ENCODE data around the gene DLG2.
"Not testable (repeated sequence)": the region's sequence is repeated elsewhere in the genome, so short reads cannot be mapped to it uniquely, and the experiment has no call there.

DLG2 gene

DNA sequence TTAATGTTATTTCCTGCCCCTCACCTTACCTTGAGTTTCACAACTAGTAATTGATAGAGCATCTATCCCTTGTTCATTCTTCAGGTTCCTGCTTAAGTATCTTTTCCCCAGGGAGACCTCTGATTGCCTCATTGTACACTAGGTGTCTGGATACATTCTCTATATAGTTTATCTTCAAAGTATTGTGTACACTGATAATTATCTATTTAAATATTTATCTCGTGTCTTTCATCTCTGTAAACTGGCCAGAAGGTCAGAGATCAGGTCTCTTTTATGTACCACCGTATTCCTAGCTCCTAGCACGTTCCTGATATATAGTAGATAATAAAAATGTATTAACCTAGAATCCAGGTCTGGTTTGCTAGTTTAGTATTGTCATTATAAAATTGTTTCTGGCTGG lies 7.6 kb upstream of the DLG2 start:
- no peak for DNase-seq

DNA sequence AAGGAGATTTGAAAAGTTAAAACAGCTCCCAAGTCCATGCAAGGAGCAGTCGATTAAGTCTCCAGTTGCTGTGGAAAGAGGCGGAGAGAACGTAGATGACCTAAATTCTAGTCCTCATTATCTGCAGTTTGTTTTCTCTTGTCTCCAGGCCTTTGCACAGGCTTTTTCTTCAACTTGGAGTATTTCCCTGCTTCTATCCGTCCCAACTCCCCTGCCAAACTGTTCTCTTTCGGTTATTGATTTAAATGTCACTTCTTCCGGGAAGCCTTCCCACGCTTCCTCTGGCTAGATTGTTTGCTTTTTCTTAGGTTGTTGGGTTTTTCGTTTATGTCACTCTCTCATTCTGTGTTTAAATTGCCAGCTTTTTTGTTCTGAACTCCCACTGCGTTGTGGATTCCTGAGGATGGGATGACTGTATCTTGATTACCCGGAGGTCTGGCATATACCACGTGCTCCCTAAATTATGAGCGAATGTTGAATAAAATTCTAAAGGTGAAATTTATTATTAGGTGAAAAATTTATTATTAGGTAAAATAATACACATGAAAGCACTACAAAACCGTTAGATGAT lies 1.7 kb upstream of the DLG2 start:
- DNase-seq = peak; percentile 9 to 18

DNA sequence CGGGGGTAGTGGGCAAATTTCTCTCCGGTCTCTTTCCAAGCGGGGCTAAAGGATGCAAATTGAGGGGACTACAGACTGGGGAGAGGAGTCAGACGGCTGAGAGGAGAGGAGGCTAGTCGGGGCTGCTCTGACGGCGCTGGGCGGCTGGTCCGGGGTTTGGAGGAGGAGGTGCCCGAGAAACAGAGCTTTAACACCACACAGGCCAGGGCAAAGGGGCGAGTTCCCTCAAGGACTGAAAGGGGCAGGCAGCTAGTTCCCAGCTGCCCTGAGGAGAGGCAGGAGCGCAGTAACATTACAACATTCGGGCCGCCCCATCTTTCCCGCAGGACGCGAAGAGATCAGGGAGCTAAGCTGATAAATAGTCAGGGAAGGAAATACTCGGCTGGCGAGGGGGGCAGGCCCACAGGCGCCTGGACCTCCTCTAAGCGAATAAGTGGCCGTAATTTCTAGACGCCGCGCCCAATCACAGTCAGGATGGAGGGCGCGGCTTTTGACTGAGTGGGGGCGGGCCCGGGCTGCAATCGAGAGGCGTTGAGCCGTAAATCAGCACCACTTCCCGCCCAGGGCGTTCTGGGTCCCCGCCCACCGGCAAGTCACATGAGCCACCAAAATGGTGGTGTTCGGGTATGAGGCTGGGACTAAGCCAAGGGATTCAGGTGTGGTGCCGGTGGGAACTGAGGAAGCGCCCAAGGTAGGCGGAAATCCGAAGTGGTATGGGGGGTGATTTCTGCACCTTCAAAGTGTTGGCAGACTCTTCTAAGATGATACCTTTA lies 1.0 kb upstream of the DLG2 start, which contains the start of gene TMEM126B:
Gene TMEM126B (plus strand): TSS at position 596 of the 773 bp plus-strand sequence. CDS start 15 bp downstream, at position 611.
- peak; percentile 98 for DNase-seq

DNA sequence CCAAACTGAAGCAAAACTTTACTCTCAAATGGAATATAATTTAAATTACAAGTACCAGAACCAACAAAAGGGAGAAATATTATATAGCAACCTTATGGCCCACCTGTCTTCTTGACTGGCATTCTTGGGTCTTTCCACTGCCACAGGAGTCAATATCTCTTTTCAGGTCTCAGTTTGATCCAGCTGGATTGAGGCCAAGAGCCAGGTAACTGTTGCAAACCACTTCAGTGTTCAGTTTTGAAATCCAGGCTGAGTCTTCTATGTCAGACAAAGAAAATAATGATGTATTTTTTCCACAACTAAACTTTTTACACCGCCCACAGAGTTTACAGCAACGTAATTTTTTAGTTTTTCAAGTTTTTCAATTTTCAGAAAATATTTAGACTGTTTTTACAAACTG lies 648 bp downstream of the DLG2 start:
- DNase-seq = no peak

DNA sequence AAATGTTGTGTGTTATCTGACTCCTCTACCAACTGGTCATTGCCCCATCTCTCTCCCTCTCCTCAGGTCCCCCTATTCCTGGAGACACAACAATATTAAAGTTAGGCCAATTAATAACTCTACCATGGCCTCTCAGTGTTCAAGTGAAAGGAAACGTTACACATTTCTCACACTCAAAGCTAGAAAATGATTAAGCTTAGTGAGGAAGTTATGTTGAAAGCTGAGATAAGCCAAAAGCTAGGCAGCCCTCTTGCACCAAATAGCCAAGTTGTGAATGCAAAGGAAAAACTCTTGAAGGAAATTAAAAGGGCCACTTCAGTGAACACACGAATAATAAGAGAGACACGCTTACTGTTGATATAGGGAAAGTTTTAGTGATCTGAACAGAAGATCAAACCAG lies 6.9 kb downstream of the DLG2 start:
- DNase-seq = no peak

DNA sequence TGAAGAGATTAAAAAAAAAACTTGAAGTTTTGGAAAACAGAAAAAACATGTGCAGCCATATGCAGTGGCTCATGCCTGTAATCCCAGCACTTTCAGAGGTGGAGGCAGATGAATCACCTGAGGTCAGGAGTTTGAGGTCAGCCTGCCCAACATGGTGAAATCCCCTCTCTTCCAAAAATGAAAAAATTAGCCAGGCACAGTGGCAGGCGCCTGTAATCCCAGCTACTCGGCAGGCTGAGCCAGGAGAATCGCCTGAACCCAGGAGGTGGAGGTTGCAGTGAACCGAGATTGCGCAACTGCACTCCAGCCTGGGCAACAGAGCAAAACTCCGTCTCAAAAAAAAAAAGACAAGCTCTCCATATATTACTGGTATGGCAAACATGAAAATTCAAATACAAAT lies 7.6 kb downstream of the DLG2 start:
- DNase-seq = no peak

DNA sequence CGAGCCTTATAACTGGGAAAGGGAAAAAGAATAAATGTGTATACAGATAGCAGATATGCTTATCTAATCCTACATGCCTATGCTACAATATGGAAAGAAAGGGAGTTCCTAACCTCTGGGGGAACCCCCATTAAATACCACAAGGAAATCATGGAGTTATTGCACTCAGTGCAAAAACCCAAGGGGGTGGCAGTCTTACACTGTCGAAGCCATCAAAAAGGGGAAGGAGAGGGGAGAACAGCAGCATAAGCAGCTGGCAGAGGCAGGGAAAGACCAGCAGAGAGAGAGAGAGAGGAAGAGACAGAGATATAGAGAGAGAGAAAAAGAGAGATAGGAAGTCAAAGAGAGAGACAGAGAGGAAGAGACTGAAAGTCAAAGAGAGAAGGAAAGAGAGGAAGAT lies 15.5 kb downstream of the DLG2 start:
- DNase-seq = peak; percentile 20 to 21

DNA sequence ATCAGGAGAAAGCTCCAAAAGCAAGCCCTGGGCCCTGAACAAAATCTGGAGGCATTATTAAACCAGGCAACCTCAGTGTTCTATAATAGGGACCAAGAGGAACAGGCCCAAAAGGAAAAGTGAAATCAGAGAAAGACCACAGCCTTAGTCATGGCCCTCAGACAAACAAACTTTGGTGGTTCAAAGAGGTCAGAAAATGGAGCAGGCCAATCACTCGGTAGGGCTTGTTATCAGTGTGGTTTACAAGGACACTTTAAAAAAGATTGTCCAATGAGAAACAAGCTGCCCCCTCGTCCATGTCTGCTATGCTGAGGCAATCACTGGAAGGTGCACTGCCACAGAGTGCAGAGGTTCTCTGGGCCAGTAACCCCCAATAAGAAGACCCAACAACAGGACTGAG lies 17.9 kb downstream of the DLG2 start:
- DNase-seq = not testable (repeated sequence)

DNA sequence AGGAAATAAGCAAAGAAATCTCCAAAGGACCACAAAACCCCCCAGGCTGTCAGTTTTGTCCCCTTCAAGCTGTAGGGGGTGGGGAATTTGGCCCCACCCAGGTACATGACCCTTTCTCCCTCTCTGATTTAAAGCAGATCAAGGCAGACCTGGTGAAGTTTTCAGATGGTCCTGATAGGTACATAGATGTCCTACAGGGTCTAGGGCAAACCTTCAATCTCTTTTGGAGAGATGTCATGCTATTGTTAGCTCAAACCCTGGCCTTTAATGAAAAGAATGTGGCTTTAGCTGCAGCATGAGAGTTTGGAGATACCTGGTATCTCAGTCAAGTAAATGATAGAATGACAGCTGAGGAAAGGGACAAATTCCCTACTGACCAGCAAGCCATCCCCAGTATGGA lies 18.5 kb downstream of the DLG2 start:
- not testable (repeated sequence) for DNase-seq

DNA sequence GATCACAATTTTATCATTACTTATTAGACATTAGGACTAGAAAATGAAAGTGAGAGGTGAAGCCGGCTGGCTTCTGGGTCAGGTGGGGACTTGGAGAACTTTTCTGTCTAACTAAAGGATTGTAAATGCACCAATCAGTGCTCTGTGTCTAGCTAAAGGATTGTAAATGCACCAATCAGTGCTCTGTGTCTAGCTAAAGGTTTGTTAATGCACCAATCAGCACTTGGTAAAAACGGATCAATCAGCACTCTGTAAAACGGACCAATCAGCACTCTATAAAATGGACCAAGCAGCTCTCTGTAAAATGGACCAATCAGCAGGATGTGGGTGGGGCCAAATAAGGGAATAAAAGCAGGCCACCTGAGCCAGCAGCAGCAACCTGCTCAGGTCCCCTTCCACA lies 20.9 kb downstream of the DLG2 start:
- not testable (repeated sequence) for DNase-seq

DNA sequence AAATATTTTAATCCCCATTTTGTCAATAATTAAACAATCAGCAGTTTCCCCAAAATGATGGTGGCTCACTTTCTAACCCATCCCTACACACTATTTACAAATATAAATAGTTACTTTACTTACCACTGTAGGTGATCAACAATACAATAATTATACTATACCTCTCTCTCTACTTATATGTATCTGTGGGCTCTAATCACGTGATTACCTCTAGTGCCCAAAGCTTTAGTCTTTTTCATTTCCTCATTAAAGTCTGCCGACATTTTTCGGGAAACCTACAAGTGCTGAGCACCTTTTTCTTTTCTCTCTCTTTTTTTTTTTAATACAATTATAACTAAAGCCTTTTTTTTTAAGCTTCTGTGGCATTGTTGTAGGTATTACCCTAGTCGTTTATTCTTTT lies 23.9 kb downstream of the DLG2 start:
- DNase-seq = no peak

DNA sequence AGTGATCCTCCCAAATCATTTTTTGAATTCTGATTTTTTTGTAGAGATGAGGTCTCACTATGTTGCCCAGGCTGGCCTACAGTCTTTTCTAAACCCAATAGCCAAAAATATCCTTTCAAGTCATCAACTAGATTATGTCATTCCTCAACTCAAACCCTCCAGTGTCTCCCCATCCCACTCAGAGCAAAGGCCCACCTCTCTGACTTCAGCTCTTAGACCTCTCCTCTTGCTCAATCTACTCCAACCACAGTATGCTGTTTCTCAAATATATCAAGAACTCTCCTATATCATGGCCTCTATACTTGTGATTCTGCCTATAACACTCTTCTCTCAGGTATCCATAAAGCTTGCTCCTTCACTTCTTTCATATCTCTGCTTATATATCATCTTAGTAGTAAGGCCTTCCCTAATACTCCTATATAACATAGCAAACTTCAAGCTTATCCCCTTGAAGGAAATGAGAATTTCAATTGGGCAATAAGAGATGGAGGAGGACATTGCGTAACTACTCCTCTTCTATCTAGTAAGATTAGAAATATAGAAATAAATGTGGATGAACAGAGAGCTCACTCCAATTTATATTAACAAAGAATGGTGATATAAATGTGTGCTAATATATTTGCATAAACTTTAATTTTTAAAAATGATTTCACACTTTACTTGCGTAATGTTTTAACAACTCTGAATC lies 24.5 kb downstream of the DLG2 start:
- DNase-seq = peak; percentile 62 to 64

DNA sequence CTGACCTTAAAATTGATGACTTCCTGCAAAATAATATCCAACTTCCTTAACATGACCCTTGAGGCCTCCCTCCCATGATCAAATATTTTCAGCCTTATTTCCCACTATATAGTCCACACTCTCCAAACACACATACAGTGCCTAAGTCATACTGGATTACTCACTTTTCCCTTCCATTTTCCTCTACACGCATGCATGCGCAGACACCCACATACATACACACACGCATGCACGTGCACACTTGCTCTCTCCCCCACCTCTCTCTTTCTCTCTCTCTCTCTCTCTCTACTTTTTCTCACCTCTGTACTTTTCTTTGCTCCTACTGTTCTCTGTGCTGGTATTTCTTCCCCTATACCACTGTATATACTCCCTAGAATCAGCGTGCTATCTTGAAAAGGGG lies 28.1 kb downstream of the DLG2 start:
- no peak for DNase-seq

DNA sequence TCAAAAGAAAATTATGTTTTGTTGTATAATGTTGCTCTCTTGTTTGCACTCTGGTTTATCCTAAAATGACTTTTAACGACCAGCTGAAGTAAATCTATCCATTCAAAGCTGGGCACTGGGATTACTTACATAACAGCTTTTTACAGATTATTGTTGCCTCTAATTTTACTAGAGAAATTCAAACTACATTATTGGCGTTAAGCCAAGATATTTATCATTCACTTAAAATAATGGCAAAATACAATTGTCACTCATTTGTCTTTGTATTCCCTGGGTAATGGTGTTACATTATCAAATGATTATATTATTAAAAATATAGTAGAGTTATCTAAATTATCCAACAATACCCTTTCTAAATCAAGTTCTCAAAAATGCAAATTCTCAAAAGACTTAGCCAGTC lies 30.3 kb downstream of the DLG2 start:
- no peak for DNase-seq

DNA sequence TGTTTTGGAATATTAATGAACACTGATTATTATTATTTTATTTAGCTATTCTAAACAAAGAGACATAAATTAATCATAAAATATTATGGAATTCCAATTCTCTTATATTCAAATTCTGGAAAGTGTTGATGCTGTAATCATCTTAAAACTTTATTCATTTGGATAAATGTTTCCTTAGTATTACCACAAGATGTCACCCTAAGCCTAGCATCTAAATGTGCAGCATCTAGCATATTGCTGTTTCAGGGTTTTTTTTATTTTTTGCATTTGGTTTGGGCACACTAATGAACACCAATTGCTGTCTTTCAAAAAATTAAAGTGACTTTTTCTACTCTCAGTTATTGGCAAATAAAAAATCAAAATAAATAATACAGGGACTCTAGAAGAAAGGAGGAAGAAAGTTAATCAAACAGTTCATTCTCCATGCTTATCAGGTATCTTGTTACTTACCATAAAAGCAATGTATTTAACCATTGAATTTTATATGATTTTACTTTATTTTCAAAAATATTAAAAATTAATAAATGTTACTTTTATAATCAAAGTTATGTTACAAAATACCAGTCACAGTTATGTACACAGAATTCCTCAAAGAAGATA lies 31.8 kb downstream of the DLG2 start:
- DNase-seq = peak; percentile 24 to 55

DNA sequence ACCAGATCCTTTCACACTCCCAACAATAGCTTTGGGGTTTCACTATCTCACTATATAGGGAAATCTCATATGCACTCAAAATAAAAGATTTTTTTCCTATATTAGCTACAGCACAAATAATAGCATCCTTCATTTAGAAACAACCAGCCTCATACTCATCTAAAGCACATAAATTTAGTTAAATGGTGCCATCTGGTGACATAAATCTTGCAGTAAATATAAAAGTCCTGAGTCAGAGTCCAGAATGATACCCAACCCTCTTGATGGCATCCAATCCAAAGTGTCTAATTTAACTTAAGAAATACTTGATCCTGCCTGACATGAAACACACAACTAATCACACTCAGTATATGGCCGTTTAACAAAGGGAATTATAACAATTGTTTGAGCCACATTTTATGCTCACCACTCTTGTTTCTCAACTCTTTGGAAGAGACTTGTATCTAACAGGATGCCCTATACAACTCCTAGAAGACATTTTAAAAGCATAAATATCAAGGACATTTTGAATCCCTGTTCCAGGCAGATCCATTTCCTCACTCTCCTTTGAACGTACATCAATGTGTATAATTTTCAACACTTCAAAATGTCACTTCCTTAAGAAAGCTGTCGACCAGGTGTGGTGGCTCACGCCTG lies 36.2 kb downstream of the DLG2 start:
- DNase-seq = peak; percentile 1 to 31

DNA sequence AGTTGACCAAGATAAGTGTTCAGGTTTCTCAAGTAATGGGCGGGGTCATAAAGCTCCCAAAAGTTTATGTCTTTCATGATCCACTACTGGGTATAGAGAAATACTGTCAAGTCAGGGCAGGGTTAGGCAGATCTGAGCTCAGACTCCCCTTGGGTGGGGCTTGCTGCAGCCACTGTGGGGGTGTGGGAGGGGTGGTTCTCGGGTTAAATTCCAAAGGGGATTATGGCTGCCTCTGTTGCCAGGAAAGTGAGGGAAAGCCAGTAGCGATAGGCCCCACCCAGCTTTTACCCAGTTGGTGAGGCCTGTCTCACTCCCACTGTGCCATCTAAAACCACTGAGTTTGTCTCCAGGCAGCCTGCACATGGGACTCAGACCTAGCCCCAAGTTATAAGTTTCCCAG lies 37.8 kb downstream of the DLG2 start:
- DNase-seq = no peak

DNA sequence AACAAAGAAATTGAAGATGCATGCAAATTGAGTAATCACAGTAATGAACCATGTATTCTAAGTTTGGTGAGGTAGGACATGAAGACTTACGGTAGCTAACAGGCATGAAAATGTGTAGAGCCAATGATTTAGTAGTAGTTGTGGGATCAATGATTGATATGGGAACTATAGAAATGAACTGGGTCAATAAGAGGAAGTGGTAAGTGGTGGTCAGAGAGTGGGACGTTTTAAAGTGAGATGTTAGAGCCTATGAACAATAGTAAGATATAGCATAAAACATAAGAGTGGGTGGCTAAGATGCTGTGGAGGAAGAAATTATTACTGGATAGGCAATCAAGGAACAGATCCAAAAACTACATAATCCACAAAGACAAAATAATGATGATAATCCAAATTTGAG lies 45.0 kb downstream of the DLG2 start:
- DNase-seq = no peak

DNA sequence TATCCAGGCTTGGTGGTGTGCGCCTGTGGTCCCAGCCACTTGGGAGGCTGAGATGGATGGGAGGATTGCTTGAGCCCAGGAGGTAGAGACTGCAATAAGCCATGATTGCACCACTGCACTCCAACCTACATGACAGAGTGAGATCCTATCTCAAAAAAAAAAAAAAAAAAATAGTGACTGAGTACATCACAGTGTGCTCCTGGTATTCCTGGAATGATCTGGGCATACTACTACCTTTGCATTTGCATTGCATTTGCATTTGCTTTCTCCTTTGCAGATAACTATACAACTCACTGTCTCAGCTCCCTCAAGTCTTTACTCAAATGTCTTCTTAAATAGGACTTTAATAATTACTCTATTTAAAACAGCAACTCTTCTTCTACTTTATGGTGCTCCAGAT lies 51.8 kb downstream of the DLG2 start:
- DNase-seq = no peak

DNA sequence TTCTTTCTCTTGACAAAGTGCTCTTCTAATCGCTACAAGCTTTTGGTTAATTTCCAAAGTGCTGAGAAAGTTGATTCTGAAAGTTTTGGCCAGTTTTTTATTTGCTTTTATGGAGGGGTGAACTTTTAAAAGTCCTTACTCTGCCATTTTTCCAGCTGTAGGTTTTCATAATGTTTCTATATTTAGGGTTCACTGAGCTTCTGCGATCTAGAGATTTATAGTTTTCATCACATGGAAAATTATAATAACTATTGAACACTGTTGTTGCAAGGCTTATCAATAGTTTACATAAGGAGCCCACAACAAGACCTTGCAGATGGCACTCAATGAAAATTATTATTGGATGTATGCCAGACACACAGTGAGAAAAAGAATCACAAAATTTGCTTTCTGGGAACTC lies 55.1 kb downstream of the DLG2 start:
- no peak for DNase-seq

DNA sequence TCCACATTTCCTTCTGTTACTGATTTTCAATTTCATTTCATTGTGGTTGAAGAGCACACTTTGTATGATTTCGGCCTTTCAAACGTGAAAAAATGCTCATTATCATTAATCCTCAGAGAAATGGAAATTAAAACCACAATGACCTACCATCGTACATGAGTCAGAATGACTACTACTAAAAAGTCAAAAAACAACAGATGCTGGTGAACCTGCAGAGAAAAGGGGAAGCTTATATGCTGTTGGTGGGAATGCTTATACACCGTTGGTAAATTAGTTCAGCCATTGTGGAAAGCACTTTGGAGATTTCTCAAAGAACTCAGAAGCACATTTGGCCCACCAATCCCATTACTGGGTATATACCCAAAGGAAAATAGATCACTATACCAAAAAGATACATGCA lies 57.6 kb downstream of the DLG2 start:
- DNase-seq = no peak

DNA sequence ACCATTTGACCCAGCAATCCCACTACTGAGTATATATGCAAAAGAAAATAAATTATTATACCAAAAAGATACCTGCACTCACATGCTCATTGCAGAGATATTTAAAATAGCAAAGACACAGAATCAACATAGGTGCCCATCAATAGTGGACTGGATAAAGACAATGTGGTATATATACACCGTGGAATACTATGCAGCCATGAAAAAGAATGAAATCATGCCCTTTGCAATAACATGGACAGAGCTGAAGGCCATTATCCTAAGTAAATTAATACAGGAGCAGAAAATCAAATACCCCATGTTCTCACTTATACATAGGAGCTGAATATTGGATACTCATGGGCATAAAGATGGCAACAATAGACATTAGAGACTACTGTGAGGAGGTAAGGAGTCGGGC lies 68.7 kb downstream of the DLG2 start:
- no peak for DNase-seq

DNA sequence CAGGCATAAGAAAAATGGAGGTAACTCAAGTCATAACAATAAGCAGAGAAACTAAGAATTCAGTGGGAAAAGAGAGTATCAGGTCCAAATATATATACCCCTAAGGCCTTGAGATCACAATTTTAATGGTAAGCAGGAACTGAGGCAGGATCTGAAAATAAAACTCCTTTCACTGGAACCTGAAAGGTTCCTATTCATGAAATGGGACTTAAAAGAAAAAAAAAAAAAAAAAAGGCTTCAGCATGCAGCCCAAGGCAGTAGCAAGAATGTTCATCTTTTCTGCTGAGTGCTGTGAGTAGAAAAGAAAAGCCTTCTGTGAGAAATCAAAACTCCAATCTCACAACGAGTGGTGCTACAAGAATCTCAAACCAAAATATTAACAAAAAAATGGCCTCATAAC lies 75.3 kb downstream of the DLG2 start:
- no peak for DNase-seq

All from inflammatory macrophage (primary cell).